Neutrophil (primary cell): Measurements from ENCODE around the gene PNPO.

ENCODE experiments used
- H3K27ac ChIP-seq: fragments of 200-600 bp; sonication (generic); 2 replicates; pipeline ENCODE4 v1.5.1; 2016; ENCODE audit warnings: mild to moderate bottlenecking, moderate library complexity
- H3K27me3 ChIP-seq: fragments of 200-600 bp; sonication (generic); 2 replicates; pipeline ENCODE4 v1.6.0; 2016; ENCODE audit warnings: mild to moderate bottlenecking
- H3K36me3 ChIP-seq: fragments of 200-600 bp; sonication (generic); 2 replicates; pipeline ENCODE4 v1.5.1; 2017
- H3K4me1 ChIP-seq, 2 experiments: fragments of 200-600 bp in 1 of 2; sonication (generic) in 1 of 2; 1 replicate in 1 of 2; 2 replicates in 1 of 2; pipeline versions ENCODE4 v1.5.1 to v1.6.1; 2013 to 2016; ENCODE audit warnings: low read depth in 1 of 2, low read length in 1 of 2, mild to moderate bottlenecking in 1 of 2, moderate library complexity in 1 of 2; ENCODE audit not compliant: control insufficient read depth in 1 of 2, insufficient read depth in 1 of 2
- H3K4me3 ChIP-seq, 2 experiments: fragments of 200-600 bp in 1 of 2; sonication (generic) in 1 of 2; 1 replicate in 1 of 2; 2 replicates in 1 of 2; pipeline ENCODE4 v1.5.1; 2013 to 2016; ENCODE audit warnings: low read depth in 1 of 2, low read length in 1 of 2, mild to moderate bottlenecking in 1 of 2, moderate library complexity in 1 of 2
- H3K9me3 ChIP-seq: fragments of 200-600 bp; sonication (generic); 2 replicates; pipeline ENCODE4 v1.5.1; 2016
- TF ChIP-seq, protein P1 (sequence below): fragments of 200-600 bp; sonication (generic); IDR thresholded peaks from 2 replicates; pipeline ENCODE4 v1.5.1; 2016; ENCODE audit warnings: antibody characterized with exemption

Gene PNPO

DNA sequence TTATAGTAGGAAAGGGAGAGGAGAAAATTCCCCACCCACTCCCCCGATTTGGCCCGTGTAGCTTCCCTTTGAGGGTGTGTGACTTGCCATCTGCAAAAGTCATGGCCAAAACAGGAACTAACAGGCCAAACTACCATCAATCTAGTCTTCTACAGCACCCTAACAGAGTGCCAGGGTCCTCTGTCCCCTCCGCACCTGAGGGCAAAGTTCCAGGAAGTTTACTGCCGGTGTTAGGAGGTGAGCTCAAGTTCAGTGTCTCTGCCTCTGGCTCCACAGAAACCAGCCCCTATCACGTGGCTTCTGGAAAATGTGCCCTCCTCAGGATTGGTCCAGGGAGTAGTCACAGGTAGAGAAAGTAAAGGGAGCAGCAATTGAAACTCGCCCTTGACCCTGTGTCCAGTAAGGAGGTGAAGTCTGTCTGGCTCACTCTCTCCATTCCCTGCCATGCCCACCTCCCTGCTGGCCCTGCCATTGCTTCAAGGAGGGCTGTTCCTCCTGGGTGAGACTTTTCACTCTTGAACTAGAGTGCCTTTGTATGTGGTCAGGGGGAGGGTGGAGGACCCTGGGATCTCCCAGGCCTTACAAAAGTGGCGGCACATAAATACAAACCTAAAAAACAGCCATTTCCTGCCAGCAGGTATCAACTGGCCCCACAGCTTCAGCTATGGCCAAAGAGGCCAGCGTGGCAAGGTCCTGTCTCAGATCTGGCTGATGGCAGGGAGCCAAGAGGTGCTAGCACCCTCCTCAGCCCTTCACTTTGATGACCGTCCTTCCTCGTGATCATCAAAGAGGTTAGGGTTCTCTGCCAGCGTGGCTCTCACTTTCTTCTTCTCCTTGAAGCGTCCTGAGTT is 11.0 kb downstream of the PNPO start:
- Histone ChIP-seq H3K27ac (no peak overlapping the region), H3K9me3 (no peaks in the 10 kb centered on the region), H3K27me3 (no peaks in the 10 kb centered on the region), H3K36me3 (no peaks in the 10 kb centered on the region), H3K4me1 (peaks cover 10 to 11% of the 10 kb centered on the region in 2 experiments), H3K4me3 (no peak overlapping the region)
- TF ChIP-seq, protein P1, sequence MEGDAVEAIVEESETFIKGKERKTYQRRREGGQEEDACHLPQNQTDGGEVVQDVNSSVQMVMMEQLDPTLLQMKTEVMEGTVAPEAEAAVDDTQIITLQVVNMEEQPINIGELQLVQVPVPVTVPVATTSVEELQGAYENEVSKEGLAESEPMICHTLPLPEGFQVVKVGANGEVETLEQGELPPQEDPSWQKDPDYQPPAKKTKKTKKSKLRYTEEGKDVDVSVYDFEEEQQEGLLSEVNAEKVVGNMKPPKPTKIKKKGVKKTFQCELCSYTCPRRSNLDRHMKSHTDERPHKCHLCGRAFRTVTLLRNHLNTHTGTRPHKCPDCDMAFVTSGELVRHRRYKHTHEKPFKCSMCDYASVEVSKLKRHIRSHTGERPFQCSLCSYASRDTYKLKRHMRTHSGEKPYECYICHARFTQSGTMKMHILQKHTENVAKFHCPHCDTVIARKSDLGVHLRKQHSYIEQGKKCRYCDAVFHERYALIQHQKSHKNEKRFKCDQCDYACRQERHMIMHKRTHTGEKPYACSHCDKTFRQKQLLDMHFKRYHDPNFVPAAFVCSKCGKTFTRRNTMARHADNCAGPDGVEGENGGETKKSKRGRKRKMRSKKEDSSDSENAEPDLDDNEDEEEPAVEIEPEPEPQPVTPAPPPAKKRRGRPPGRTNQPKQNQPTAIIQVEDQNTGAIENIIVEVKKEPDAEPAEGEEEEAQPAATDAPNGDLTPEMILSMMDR = no peak

DNA sequence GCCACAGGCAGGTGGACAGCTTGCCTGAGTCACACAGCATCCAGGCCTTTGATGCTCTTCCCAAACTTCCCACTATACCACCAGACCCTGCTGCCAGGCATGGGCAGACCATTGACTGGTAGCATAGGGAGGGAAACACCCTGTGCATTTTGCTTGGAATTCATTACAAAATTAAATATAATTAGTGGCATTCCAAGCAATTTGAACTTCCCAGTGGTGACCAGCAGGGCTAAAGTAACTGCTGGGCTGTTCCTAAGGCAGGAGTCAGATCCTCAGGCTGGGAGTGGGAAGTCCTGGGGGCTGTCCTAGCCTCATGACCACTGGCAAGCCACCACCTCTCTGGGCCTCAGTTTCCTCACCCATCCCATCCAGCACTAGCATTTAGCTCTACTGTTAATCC is 12.5 kb downstream of the PNPO start:
- TF ChIP-seq, protein P1 = no peak
- Histone ChIP-seq H3K27me3 (no peaks in the 10 kb centered on the region), H3K4me3 (no peak overlapping the region), H3K4me1 (peaks cover 9% of the 10 kb centered on the region in 2 experiments), H3K27ac (no peak overlapping the region), H3K36me3 (no peaks in the 10 kb centered on the region), H3K9me3 (no peaks in the 10 kb centered on the region)

DNA sequence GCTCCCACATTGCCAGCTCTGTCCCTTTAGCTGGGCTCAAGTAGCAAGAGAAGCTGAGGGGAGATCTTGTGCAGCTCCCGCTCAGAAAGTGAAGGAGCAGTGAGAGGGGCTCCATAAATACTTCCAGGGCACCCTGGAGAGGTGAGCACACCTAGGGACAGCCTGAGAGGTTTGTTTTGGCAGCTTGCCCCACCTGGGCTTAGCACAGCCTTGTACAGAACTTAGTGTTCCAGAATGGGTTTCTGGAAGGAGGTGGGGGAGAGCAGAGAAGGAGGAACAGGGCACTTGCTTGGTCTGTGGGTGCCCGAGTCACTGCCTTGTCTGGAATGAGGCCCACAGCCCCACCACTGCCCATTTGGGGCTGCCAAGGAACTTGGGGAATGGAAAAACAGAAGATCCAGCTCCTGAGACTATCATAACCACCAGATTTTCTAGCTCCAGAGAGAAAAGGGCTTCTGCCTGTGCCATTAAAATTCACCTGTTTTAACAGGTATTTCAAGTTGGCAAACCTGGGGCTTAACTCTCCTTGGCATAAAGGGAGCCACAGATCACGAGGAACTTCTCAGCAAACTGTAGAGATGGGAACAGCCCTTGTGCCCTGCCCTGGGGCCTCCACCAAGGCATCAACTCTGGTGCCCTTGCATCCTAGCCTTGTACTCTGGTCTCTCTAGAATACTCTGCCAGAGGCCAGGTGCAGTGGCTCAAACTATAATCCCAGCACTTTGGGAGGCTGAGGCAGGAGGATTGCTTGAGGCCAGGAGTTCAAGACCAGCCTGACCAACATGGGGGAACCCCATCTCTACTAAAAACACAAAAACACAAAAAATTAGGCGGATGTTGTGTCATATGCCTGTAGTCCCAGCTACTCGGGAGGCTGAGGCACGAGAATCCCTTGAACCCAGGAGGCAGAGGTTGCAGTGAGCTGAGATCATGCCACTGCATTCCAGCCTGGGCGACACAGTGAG is 14.4 kb downstream of the PNPO start:
- TF ChIP-seq, protein P1 = no peak
- H3K9me3 ChIP-seq = no peaks in the 10 kb centered on the region
- no peak overlapping the region for H3K27ac ChIP-seq
- no peaks in the 10 kb centered on the region for H3K27me3 ChIP-seq
- no peak overlapping the region for H3K4me3 ChIP-seq
- no peaks in the 10 kb centered on the region for H3K36me3 ChIP-seq
- no peaks in the 10 kb centered on the region for H3K4me1 ChIP-seq

DNA sequence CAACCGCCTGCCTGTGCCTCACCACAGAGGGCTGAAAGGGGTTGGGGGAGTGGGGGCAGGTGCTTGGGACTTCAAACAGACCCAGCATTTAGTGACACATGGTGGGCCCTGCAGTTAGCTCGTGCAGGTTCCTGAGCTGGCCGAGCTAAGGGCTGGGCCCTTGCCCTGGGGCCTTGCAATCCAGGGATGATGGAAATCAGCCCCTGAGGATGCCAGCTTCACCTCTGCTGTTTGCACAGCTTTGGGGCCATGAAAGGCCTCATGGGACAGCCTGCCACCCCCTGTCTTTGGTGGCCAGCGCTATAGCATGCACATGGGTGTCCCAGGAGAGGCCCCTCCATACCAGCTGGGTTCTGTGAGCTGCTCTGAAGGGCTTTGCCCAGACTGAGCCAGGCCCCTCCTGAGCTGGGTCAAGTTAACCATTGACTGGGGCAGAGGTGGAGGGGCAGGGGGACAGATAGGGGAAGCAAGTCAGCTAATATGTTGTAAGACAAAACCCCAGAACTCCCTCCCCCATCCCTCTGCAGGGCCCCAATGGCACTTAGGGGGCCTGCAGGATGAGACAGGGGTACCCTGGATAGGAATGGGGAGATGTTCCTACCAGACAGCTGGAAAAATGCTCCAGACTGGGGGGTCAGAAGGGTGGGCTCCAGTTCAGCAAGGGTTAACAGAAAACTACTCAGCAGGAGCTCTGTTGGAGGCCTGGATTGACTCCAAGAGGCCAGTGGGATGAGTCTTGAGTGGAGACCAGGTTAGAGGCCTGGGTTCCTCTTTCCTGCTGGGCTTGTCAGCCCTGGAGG is 15.6 kb downstream of the PNPO start:
- Histone ChIP-seq H3K9me3 (no peaks in the 10 kb centered on the region), H3K4me1 (no peaks in the 10 kb centered on the region), H3K27ac (no peak overlapping the region), H3K27me3 (no peaks in the 10 kb centered on the region), H3K36me3 (no peaks in the 10 kb centered on the region), H3K4me3 (no peak overlapping the region)
- TF ChIP-seq, protein P1 = no peak
